Activated CD4-positive, alpha-beta T cell treated with anti-CD3 and anti-CD28 coated beads, Interleukin-2, amount 50 U/mL, for 48 hours (primary cell): Measurements from ENCODE around the gene ITFG2.
"Not testable (repeated sequence)": the region's sequence is repeated elsewhere in the genome, so short reads cannot be mapped to it uniquely, and the experiment has no call there.

Experiments used
- DNase-seq, 2 experiments: peaks; one replicate each; pipeline ENCODE4 v3.0.0-alpha.2; 2020

The ITFG2 gene

DNA sequence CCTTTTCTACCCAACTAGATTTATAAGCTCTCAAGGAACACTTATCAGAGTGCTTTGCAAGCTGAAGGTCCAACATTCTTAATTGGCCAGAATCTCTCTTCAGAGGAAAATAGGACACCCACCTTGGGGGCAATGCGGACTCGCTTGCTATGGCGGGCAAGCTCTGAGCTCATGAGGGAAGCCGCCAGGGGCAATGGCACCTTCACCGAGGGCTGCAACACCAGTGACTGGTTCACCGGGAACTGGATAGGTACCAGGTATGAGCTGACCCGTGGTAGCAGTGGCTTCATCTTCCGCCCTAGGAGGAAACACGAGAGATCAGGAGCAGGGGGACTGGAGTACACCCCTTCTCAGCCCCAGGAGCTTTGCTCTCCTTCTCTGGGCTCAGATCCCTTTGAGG is 51.7 kb downstream of the ITFG2 start:
- no peak for DNase-seq

DNA sequence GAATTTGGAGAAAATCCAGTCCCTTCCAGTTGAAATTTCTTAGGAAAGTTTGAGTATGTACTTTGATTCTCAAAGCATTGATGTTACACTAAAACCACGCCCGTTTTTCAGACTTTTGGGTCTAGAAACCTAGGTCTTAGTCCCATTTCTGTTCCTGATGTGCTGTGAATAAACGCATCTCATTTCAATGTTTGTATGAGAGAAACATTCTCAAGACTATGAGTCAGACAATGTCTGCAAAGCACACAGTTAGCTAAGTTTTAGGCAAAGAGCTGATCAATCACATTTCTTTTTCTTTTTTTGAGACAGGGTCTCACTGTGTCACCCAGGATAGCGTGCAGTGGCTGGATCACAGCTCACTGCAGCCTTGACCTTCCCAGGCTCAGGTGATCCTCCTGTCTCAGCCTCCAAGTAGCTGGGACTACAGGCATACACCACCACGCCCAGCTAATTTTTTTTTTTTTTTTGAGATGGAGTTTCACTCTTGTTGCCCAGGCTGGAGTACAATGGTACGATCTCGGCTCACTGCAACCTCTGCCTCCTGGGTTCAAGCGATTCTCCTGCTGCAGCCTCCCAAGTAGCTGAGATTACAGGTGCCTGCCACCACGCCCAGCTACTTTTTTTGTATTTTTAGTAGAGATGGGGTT is 56.6 kb downstream of the ITFG2 start:
- DNase-seq: not testable (repeated sequence)
